8988T (cell line): ENCODE results near the gene C20orf96.

Source experiments
- DNase-seq: peaks from one replicate; pipeline ENCODE4 v3.0.0; 2011

Gene C20orf96

DNA sequence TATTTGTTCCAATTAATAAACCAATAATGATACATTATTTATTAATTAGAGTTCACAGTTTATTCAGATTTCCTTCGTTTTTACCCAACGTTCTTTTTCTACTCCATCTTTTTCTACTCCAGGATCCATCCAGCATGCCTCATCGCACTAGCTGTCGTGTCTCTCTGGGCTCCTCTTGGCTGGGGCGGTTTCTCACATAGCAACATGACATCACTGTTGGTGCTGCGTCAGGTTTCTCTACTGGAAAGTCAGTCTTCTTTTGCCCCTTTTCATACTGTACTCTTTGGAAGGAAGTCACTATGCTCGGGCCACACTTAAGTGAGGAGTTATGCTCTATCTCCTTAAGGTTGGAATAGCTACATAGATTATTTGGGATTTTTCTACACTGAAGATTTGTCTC lies 21.1 kb upstream of the C20orf96 start:
- DNase-seq, result no peak

DNA sequence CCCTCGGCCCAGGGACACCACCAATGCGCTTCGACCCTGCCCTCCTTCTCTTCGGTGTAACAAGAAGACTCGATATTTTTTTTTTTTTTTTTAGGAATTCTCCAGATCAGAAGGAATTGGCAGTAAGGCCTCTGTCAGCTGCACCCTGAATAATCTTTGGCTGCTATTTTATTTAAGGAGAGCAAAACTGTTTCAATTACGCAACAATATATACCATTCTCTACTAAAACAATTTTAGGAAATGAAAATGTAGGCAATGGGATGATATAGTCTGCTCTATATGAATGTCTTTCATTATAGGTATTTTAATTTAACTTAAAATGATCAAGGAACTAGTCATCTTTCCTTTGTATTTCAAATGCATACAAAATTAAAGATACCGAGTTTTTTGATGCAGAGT lies 20.1 kb upstream of the C20orf96 start:
- no peak for DNase-seq

GRCh38 chr20:309841-310644 lies 19.5 kb upstream of the C20orf96 start:
- no peak for DNase-seq

- DNase-seq, result no peak
Observed at GRCh38 chr20:309306-309840, 18.8 kb upstream of the C20orf96 start.

DNA sequence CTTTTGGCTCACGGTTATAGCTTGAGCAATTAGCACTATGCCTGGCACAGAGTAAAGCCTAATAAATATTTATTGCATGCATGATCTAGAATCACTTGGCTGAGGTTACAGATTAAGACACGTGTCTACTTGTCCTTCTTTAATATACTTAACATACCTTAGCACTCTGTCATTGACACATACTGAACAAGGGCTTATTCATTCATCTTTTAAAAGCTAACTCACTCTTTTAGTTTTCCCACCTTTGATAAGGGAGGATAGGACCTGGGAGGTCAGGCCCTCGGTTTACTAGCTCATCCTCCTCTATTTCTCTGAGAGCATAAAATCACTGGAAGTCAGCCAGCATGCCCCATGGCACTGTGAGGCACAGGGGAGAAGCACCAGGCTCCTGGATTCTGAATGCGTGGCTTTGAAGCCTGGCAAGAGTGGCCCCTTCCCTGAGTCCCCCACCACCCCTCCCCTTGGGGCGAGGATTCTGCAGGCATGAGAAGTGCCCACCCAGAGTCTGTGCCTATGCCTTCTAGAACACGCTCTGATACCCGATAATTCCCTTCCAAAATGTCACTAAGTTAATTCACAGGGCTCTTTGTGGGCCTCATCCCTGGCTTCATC lies 18.0 kb upstream of the C20orf96 start:
- no peak for DNase-seq

GRCh38 chr20:305745-306144 lies 15.2 kb upstream of the C20orf96 start:
- no peak for DNase-seq

- no peak for DNase-seq
Observed at GRCh38 chr20:301886-302848, 11.6 kb upstream of the C20orf96 start.

GRCh38 chr20:300345-300990 lies 9.9 kb upstream of the C20orf96 start:
- no peak for DNase-seq

DNA sequence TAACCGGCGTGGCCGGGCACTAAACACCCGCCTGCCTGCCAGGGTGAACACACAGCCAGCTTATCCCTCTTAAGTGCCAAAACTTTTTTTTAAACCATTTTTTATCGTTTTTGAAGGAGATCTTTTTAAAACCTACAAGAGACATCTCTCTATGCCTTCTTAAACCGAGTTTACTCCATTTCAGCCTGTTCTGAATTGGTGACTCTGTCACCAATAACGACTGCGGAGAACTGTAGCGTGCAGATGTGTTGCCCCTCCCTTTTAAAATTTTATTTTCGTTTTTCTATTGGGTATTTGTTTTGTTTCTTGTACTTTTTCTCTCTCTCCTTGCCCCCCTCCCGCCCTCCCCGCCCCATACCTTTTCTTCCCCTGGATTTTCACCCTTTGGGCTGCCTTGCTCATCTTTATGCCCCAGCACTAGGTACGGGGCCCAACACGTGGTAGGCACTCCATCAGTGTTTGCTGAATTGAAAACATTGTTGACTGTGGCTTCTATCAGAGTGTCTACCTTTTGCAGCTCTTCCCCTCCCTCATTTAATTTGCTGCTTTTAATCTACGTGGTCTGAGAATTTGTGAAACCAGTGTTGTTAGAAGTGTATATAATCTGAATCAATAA lies 8.3 kb upstream of the C20orf96 start:
- no peak for DNase-seq

GRCh38 chr20:297925-298775 lies 7.6 kb upstream of the C20orf96 start:
- peak; percentile 42 for DNase-seq

GRCh38 chr20:297098-297924 lies 6.8 kb upstream of the C20orf96 start, which contains the start of gene ZCCHC3:
Gene ZCCHC3 (plus strand): TSS chr20:297570. CDS start chr20:297587, 17 bp downstream.
- DNase-seq, result peak; percentile 85

DNA sequence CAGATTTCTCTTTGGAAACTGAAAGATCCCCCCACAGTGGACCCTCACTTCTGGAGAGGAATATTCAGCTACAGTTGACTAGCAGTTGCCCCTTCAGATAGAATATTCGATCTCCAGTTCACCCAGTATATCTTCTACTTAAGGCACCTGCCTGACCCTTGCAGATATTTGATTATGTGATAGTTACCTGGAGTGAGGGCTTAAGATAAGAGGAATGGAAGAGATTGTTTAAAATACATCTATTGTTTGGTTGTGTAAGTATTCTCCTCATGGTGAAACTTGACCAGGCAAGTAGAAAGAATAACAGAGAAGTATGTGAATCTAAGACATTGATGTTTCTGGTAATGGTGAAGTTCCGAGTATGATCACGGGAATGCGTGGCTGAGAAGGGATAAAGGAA lies 5.3 kb upstream of the C20orf96 start:
- DNase-seq, result no peak

GRCh38 chr20:294602-295001 lies 4.1 kb upstream of the C20orf96 start:
- no peak for DNase-seq

GRCh38 chr20:289693-290083 lies 862 bp downstream of the C20orf96 start:
- DNase-seq, result no peak

GRCh38 chr20:288956-289692 lies 1.4 kb downstream of the C20orf96 start:
- DNase-seq, result no peak

DNA sequence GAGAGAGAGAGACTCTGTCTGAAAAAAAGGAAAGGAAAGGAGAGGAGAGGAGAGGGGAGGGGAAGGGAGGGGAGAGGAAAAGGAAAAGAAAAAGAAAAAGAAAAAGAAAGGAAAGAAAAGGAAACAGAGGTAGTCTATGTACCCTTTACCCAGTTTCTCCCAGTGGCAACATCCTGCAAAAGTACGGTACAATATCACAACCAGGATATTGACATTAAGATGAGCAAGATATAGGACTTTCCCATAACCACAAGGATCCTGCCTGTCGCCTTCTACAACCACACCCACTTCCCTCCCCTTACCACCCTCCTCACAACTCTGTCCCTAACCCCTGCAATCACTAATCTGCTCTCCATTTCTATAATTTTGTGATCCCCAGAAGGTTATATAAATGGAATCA lies 4.0 kb downstream of the C20orf96 start:
- no peak for DNase-seq

DNA sequence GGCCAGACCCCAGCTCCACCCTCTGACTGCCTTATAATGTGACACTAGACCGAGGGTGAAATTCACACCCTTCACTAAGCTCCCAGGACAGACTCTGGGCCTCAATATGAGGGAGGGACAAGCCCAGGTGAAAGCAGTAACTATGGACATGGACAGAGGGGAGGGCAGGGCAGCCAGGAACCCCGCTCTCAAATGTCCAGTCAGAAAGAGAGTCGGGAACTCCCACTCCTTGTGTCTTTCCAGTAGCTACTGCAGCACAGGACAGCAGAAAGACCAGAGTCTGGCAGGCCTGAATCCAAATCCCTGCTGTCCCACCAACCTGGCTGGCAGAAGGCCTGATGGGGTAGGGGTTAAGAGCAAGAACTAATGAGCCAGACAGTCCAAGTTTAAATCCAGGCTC lies 6.4 kb downstream of the C20orf96 start:
- DNase-seq, result no peak

DNA sequence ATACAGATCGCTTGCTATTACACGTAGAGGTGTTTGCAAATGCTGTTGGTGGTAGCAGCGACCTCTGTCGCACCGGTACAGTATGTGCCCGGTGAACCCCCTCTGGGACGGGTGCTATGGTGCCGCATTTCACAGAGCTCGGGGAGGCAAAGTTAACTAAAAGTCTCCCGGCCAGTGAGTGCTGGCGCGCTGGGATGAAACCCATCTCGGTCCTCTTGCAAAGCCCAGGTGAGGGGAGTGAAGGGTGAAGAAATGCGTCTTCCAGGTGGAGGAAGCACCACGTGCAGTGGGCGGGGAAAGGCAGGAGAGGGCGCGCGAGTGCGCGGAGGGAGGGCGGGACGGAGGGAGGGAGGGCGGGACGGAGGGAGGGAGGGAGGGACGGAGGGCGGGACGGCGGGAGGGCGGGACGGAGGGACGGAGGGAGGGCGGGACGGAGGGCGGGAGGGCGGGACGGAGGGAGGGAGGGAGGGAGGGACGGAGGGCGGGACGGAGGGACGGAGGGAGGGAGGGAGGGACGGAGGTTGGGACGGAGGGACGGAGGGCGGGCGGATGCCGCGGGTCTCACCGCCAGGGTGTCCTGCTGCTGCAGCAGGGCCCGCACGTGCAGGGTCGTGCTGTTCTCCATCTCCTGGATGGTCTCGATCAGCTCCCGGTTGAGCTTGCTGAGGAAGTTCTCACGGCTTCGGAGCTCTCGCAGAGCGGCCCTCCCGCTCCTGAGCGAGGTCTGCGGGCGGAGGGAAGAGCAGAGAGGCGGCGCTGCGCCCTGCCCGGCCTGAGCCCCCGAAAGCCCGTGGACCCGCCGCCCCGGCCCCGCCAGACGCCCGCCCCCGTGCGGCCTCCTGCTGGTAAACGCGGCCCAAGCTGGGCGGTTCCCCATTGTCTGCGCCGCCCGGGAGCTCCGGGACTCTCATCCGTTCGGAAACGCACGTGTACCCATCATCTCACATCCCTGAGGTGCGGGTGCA lies 11.7 kb downstream of the C20orf96 start:
- no peak for DNase-seq
